Stimulated activated CD4-positive, alpha-beta T cell treated with anti-CD3 and anti-CD28 coated beads, Interleukin-1b, Interleukin-23, amount 100 ng/mL, for 48 hours (primary cell): ENCODE data around the gene ANKRD7.
"Not testable (repeated sequence)": the region's sequence is repeated elsewhere in the genome, so short reads cannot be mapped to it uniquely, and the experiment has no call there.

Experiments
- DNase-seq: peaks from one replicate; pipeline ENCODE4 v3.0.0-alpha.2; 2020

The ANKRD7 gene

GRCh38 chr7:118239014-118239413 lies 14.5 kb downstream of the ANKRD7 start:
- no peak for DNase-seq

- not testable (repeated sequence) for DNase-seq
These were observed 15.8 kb downstream of the ANKRD7 start for GRCh38 chr7:118240320-118240719.

DNA sequence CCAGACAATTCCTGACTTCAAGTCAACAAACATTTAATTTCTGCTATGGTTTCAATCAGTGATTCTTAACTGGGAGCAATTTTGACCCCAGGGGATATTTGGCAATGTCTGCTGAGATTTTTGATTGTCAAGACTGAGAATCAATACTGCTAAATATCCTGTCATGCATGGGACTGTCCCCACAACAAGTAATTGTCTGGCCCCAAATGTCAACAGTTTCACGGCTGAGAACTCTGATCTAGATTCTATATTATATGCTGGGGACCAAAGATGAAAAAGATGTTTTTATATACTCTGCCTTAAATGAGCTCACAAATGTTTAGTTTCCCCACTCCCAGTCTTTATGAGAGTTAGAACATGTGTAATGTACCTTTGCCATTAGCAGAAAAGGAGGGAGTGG lies 19.2 kb downstream of the ANKRD7 start:
- DNase-seq = no peak

DNA sequence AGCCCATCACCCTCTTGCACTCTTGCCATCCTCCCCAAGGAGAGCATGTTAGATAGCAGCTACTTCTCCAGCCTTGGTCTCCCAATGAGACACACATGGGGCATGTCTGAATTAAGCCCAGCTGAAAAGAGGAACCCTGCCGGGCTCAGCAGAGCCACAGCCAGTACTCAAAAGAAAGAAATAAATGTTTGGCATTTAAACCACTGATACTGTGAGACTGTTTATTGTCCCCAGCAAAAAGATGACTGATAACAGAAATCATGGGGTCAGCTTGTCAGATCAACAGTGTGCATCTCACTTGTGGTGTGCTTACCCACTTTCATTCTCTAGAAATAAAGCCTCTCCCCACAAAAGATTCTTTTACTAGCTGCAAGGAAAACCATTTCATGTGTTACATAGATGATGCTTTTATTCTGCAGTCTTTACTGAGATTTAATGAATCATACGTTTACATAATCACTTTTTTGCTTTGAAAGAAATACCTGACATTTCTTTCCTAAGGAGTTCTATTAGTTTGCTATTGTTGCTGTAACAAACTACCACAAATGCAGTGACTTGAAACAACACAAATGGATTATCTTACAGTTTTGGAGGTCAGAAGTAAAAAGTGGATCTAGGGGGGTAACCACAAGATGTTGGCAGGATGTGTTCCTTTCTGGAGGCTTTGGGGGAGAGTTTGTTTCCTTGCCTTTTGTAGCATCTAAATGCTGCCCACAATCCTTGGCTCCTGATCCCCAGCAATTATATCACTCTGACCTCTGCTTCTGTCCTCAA lies 20.9 kb downstream of the ANKRD7 start:
- DNase-seq = no peak

DNA sequence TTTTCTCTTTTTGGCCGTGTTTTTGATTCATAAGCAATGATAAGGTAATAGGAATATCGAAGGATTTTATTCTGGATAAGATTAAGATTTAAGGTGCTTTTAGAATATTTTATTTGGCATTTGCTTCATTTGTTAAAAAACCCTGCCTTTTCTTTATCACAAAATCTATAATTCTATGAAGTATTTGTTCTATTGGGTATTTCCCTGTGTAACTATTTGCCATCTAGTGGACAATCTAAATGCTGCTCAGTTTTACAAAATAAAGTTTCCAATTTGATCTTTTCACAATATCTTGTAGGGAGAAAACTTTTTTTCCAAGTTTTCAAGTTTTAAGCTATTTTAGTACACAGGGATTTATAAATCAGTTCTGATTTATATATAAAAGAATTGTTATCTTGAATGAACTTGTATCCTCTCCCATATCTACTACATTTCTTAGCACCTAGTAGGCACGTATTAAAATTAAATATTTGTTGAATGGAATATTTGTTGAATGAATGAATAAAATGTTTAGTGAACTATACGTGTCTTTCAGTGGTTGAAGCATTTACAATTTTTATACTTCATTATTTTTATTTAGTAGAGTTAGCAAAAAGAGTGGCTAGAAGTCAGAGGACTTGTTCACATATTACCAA lies 26.5 kb downstream of the ANKRD7 start:
- DNase-seq = no peak

DNA sequence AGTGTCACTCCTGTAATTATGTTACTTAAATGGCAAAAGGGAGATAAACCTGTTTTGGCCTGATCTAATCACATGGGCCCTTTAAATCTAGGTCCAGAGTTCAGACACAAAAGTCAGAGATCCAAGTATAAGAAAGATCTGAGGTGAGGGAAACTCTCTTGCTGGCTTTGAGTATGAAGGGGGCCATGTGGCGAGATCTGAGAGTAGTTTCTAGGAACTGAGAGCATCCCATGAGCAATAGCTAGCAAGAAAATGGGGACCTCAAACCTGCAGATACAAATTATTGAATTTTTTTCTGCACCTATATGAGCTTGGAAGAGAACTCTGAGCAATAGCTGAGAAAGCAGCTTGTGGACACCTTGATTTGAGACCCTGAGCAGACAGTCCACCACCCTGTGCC lies 27.6 kb downstream of the ANKRD7 start:
- no peak for DNase-seq

- DNase-seq = no peak
These were observed 34.6 kb downstream of the ANKRD7 start for GRCh38 chr7:118259115-118259514.

- no peak for DNase-seq
These were observed 40.3 kb downstream of the ANKRD7 start for GRCh38 chr7:118264836-118265235.

GRCh38 chr7:118280319-118281012 lies 56.0 kb downstream of the ANKRD7 start:
- DNase-seq = no peak

DNA sequence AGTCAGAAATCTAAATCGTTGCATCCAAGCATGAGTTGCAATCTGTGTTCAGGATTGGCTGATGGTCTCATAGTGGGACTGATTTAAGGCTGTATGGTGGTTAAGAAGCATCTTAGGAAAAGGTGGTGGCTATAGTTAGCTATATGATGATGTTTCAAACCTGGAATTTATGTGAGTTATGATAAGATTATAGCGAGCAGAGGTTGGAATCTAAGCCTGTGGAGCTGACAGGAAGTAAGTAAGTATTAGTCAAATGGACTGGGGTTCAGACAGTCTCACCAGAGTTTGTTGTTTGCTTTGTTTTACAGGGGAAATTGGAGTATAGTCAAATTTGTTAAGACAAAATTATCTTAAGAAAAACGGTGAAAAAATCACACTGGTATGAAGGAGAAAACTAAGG lies 56.7 kb downstream of the ANKRD7 start:
- DNase-seq = no peak

DNA sequence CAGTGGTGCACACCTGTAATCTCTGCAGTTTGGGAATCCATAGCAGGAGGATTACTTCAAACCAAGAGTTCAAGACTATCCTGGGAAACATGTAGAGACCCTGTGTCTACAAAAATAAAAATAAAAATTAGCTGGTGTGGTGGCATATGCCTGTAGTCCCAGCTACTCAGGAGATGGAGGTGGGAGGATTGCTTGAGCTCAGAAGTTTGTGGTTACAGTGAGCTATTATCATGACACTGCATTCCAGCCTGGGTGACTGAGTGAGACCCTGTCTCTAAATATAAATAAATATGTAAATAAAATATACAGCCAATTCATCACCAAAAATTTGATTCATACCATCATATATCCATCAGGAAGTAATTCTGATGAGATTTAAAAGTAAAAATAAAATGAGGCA lies 60.9 kb downstream of the ANKRD7 start:
- DNase-seq = no peak

GRCh38 chr7:118286131-118286530 lies 61.6 kb downstream of the ANKRD7 start:
- no peak for DNase-seq

DNA sequence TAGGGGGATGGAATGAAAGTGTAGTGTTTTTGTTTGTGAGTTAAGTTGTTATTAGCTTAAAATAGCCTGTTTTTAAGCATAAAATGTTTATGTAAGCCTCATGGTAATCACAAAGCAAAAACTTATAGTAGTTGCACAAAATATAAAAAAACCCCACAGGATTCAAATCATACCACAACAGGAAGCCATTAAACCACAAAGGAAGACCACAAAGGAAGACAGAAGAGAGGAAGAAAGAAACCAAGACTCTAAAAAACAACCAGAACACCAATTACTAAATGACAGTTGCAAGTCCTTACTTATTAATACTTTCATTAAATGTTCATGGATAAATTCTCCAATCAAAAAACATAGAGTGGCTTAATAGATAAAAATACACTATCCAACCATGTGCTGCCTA lies 63.6 kb downstream of the ANKRD7 start:
- DNase-seq = no peak

DNA sequence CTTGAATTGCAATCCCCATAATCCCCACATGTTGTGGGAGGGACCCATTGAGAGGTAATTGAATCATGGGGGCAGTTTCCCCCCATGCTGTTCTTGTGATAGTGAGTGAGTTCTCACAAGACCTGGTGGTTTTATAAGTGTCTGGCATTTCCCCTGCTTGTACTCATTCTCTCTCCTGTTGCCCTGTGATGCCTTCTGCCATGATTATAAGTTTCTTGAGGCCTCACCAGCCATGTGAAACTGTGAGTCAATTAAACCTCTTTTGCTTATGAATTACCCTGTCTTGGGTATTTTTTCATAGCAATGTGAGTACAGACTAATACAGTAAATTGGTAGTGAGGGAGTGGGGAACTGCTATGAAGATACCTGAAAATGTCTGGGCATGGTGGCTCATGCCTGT lies 65.0 kb downstream of the ANKRD7 start:
- DNase-seq = no peak
